H1 (cell line): ENCODE data around the gene COL5A1.

Experiments used
- CHD2 ChIP-seq: IDR thresholded peaks from 2 replicates; pipeline ENCODE4 v1.6.1; 2012; ENCODE audit warnings: low read length, improper control_type of control experiment
- CTBP2 ChIP-seq: IDR thresholded peaks from 2 replicates; pipeline ENCODE4 v1.7.0; 2011; ENCODE audit warnings: borderline replicate concordance, mild to moderate bottlenecking, moderate library complexity, mixed read lengths, low read length; ENCODE audit not compliant: insufficient read depth, insufficient read length
- CTCF ChIP-seq, 3 experiments: IDR thresholded peaks; 1 replicate in 2 of 3; 2 replicates in 1 of 3; pipeline versions ENCODE4 v1.5.1 to v1.6.1; 2011; ENCODE audit warnings: low read length in 3 of 3, mild to moderate bottlenecking in 3 of 3, inconsistent platforms in 2 of 3, low read depth in 1 of 3, moderate library complexity in 1 of 3; ENCODE audit not compliant: insufficient read depth in 1 of 3; ENCODE audit errors: control extremely low read depth in 1 of 3
- EGR1 ChIP-seq: IDR thresholded peaks from 2 replicates; pipeline ENCODE4 v1.6.1; 2011; ENCODE audit warnings: low read depth, low read length, borderline replicate concordance
- FOSL1 ChIP-seq: IDR thresholded peaks from 2 replicates; pipeline ENCODE4 v1.6.1; 2011; ENCODE audit warnings: mild to moderate bottlenecking, low read depth, low read length, moderate library complexity; ENCODE audit not compliant: insufficient read depth
- MAFK ChIP-seq: IDR thresholded peaks from 2 replicates; pipeline ENCODE4 v1.6.1; 2012; ENCODE audit warnings: low read depth, mild to moderate bottlenecking, improper control_type of control experiment, low read length
- NANOG ChIP-seq: IDR thresholded peaks from 2 replicates; pipeline ENCODE4 v1.6.1; 2011; ENCODE audit warnings: low read length, low read depth, mild to moderate bottlenecking, inconsistent platforms; ENCODE audit not compliant: insufficient read depth, poor library complexity, severe bottlenecking
- NRF1 ChIP-seq: IDR thresholded peaks from 2 replicates; pipeline ENCODE4 v1.6.1; 2011; ENCODE audit warnings: mild to moderate bottlenecking, low read depth, low read length, improper control_type of control experiment
- POLR2A ChIP-seq, 2 experiments: IDR thresholded peaks; 1 replicate in 1 of 2; 2 replicates in 1 of 2; pipeline ENCODE4 v1.6.1; 2011; ENCODE audit warnings: low read depth in 2 of 2, low read length in 2 of 2, mild to moderate bottlenecking in 2 of 2; ENCODE audit errors: control extremely low read depth in 1 of 2
- POLR2AphosphoS5 ChIP-seq: IDR thresholded peaks from 2 replicates; pipeline ENCODE4 v1.6.1; 2011; ENCODE audit warnings: low read depth, low read length
- RAD21 ChIP-seq, 2 experiments: IDR thresholded peaks in 1 of 2; conservative IDR thresholded peaks in 1 of 2; 2 replicates each; pipeline ENCODE4 v1.6.1; 2011; ENCODE audit warnings: low read depth in 2 of 2, low read length in 2 of 2, improper control_type of control experiment in 1 of 2, inconsistent platforms in 1 of 2, mild to moderate bottlenecking in 1 of 2, moderate library complexity in 1 of 2
- USF2 ChIP-seq: IDR thresholded peaks from 2 replicates; pipeline ENCODE4 v1.6.1; 2011; ENCODE audit warnings: low read length, improper control_type of control experiment
- TF ChIP-seq, protein P1 (sequence below): IDR thresholded peaks from 2 replicates; pipeline ENCODE4 v1.6.1; 2012; ENCODE audit warnings: inconsistent platforms
- TF ChIP-seq, protein P2 (sequence below): IDR thresholded peaks from 2 replicates; pipeline ENCODE4 v1.6.1; 2012; ENCODE audit warnings: low read length, inconsistent platforms

DNA sequence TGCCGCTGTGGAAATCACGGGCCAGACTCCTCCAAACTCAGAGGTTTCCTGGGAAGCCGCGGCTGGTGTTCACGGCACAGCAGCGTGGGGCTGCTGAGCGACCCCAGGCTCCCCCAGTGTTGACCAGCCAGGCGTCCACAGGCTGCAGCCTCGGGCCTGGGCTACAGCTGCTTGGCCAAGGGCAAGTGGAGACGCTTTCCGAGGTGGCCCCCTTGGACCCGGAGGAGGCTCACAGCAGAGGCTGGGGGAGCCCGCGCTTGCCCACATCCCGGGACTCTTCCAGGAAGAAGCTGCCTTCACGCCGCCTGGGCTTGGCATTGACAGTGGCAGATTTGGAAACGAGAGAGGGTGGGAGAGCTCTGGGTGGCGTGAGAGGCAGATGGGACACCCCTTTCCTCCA lies 186.0 kb downstream of the COL5A1 start:
- TF ChIP-seq NRF1 (no peak), RAD21 (IDR thresholded peaks at IDR 0.05 in 1 of 2, conservative IDR thresholded peaks at IDR 0.05 in 1 of 2; ENCODE audit: low read depth in 2 of 2, low read length in 2 of 2) (no peak), EGR1 (no peak), CTCF (IDR thresholded peaks at IDR 0.05; ENCODE audit: control extremely low read depth in 1 of 3, insufficient read depth in 1 of 3, low read depth in 1 of 3, low read length in 3 of 3) (no peak), CTBP2 (no peak), USF2 (no peak), POLR2A (IDR thresholded peaks at IDR 0.05; ENCODE audit: control extremely low read depth in 1 of 2, low read depth in 2 of 2, low read length in 2 of 2) (no peak), NANOG (no peak), CHD2 (no peak), POLR2AphosphoS5 (no peak), FOSL1 (no peak), MAFK (no peak)
- TF ChIP-seq, protein P1, sequence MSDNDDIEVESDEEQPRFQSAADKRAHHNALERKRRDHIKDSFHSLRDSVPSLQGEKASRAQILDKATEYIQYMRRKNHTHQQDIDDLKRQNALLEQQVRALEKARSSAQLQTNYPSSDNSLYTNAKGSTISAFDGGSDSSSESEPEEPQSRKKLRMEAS: no peak
- TF ChIP-seq, protein P2, sequence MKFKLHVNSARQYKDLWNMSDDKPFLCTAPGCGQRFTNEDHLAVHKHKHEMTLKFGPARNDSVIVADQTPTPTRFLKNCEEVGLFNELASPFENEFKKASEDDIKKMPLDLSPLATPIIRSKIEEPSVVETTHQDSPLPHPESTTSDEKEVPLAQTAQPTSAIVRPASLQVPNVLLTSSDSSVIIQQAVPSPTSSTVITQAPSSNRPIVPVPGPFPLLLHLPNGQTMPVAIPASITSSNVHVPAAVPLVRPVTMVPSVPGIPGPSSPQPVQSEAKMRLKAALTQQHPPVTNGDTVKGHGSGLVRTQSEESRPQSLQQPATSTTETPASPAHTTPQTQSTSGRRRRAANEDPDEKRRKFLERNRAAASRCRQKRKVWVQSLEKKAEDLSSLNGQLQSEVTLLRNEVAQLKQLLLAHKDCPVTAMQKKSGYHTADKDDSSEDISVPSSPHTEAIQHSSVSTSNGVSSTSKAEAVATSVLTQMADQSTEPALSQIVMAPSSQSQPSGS: no peak
